ENCODE measurements around the gene OSBP2.

DNA sequence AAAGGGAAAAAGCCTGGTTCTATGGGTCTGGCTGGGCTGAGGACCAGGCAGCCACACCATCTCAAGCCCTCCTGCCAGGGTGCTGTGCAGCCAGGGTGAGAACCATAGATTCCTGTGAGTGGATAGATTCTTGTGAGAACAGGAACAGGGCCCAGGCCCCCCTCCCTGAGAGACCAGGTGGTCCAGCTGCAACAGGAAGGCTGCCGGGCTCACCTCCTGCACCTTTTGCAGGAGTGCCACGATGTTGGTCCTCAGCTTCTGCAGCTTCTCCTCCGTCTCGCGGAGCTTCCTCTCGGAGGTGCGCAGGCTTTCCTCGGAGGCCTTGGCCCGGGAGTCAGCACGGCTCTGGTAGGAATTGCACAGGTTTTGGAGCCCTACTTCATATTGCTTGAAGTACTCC, 233.1 kb downstream of the OSBP2 start:
- no peak for TF ChIP-seq CTCF (conservative IDR thresholded peaks at IDR 0.05)
- TF ChIP-seq EZH2 (IDR thresholded peaks at IDR 0.05; ENCODE audit: low read depth): no peak

Measured in PC-9 (cell line).